ENCODE data around the gene C1R.

The C1R gene

GRCh38 chr12:7093892-7094291 lies 1.6 kb upstream of the C1R start:
- H3K9me2 ChIP-seq (replicated peaks; ENCODE audit: low read depth, low read length), result no peaks in the 10 kb centered on the region
- H3F3A ChIP-seq (ENCODE audit: low read depth), result no peaks in the 10 kb centered on the region
- no peak overlapping the region for H3K4me3 ChIP-seq (ENCODE audit: low read length, poor library complexity, severe bottlenecking)
- no peak overlapping the region for H3K9ac ChIP-seq (ENCODE audit: low read depth, low read length, poor library complexity, severe bottlenecking)
- H3K27me3 ChIP-seq (ENCODE audit: insufficient read depth, low read length, poor library complexity, severe bottlenecking), result no peaks in the 10 kb centered on the region
- H3K4me1 ChIP-seq (ENCODE audit: insufficient read depth, low read length, poor library complexity, severe bottlenecking), result peaks cover 3% of the 10 kb centered on the region
- H3K4me2 ChIP-seq (ENCODE audit: low read depth, low read length, poor library complexity, severe bottlenecking), result no peak overlapping the region
- TF ChIP-seq CTCF (conservative IDR thresholded peaks at IDR 0.05; ENCODE audit: low read length) (no peak), EZH2phosphoT487 (IDR thresholded peaks at IDR 0.05; ENCODE audit: borderline replicate concordance) (no peak)
- H3K9me3 ChIP-seq (ENCODE audit: insufficient read depth, low read depth, low read length), result no peaks in the 10 kb centered on the region
- no peak overlapping the region for H2AFZ ChIP-seq (ENCODE audit: low read length)
- no peaks in the 10 kb centered on the region for H3K79me2 ChIP-seq (ENCODE audit: insufficient read depth, low read length)
- no peaks in the 10 kb centered on the region for H4K20me1 ChIP-seq (ENCODE audit: insufficient read depth, low read length, poor library complexity, severe bottlenecking)
- no peaks in the 10 kb centered on the region for H3K36me3 ChIP-seq (ENCODE audit: insufficient read depth, low read length)

- H2AFZ ChIP-seq (ENCODE audit: low read length), result no peak overlapping the region
- no peak overlapping the region for H3K4me2 ChIP-seq (ENCODE audit: low read depth, low read length, poor library complexity, severe bottlenecking)
- no peaks in the 10 kb centered on the region for H3F3A ChIP-seq (ENCODE audit: low read depth)
Observed at GRCh38 chr12:7093486-7093885, 1.2 kb upstream of the C1R start.

DNA sequence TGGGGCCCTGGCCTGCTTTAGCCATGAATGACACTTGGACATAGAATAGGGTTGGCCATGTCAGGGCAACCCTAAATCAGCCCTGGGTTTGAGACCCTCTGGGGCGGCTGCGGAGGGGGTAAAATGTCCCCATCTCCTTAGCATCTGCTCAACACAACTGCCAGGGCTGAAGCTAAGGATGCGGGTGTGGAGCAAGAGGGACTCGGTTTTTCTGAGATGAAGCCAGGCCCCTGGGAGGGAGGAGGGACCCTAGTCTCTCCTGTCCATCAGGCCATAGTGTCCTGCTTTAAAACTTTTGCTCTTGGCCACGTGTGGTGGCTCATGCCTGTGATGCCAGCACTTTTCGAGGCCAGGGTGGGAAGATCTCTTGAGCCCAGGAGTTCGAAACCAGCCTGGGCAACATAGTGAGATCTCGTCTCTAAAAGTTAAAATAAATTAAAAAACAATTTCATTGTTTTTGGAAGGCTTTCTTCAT lies 778 bp upstream of the C1R start:
- TF ChIP-seq EZH2phosphoT487 (IDR thresholded peaks at IDR 0.05; ENCODE audit: borderline replicate concordance) (no peak), CTCF (conservative IDR thresholded peaks at IDR 0.05; ENCODE audit: low read length) (no peak)
- H3K36me3 ChIP-seq (ENCODE audit: insufficient read depth, low read length), result no peaks in the 10 kb centered on the region
- H3K4me1 ChIP-seq (ENCODE audit: insufficient read depth, low read length, poor library complexity, severe bottlenecking), result peaks cover 3% of the 10 kb centered on the region
- H2AFZ ChIP-seq (ENCODE audit: low read length), result peak overlapping the region; percentile 87; the same call in 1 of the 2 replicates
- H3K4me3 ChIP-seq (ENCODE audit: low read length, poor library complexity, severe bottlenecking), result no peak overlapping the region
- no peaks in the 10 kb centered on the region for H4K20me1 ChIP-seq (ENCODE audit: insufficient read depth, low read length, poor library complexity, severe bottlenecking)
- H3K9me3 ChIP-seq (ENCODE audit: insufficient read depth, low read depth, low read length), result no peaks in the 10 kb centered on the region
- no peaks in the 10 kb centered on the region for H3K9me2 ChIP-seq (replicated peaks; ENCODE audit: low read depth, low read length)
- H3K4me2 ChIP-seq (ENCODE audit: low read depth, low read length, poor library complexity, severe bottlenecking), result no peak overlapping the region
- no peaks in the 10 kb centered on the region for H3F3A ChIP-seq (ENCODE audit: low read depth)
- H3K79me2 ChIP-seq (ENCODE audit: insufficient read depth, low read length), result no peaks in the 10 kb centered on the region
- H3K9ac ChIP-seq (ENCODE audit: low read depth, low read length, poor library complexity, severe bottlenecking), result no peak overlapping the region
- no peaks in the 10 kb centered on the region for H3K27me3 ChIP-seq (ENCODE audit: insufficient read depth, low read length, poor library complexity, severe bottlenecking)

More at GRCh38 chr12:7093486-7093885, 1.2 kb upstream of the C1R start:
- Histone ChIP-seq H3K9ac (ENCODE audit: low read depth, low read length, poor library complexity, severe bottlenecking) (no peak overlapping the region), H3K79me2 (ENCODE audit: insufficient read depth, low read length) (no peaks in the 10 kb centered on the region), H3K9me2 (replicated peaks; ENCODE audit: low read depth, low read length) (no peaks in the 10 kb centered on the region), H3K4me1 (ENCODE audit: insufficient read depth, low read length, poor library complexity, severe bottlenecking) (peaks cover 3% of the 10 kb centered on the region), H4K20me1 (ENCODE audit: insufficient read depth, low read length, poor library complexity, severe bottlenecking) (no peaks in the 10 kb centered on the region), H3K9me3 (ENCODE audit: insufficient read depth, low read depth, low read length) (no peaks in the 10 kb centered on the region), H3K27me3 (ENCODE audit: insufficient read depth, low read length, poor library complexity, severe bottlenecking) (no peaks in the 10 kb centered on the region), H3K36me3 (ENCODE audit: insufficient read depth, low read length) (no peaks in the 10 kb centered on the region), H3K4me3 (ENCODE audit: low read length, poor library complexity, severe bottlenecking) (no peak overlapping the region)
- TF ChIP-seq CTCF (conservative IDR thresholded peaks at IDR 0.05; ENCODE audit: low read length), result no peak
